ENCODE results near the gene HHATL.
A peak's percentile ranks its signal among the peaks of the same experiment; 100 is the strongest.

HHATL gene

GRCh38 chr3:42653560-42654330 is 48.9 kb downstream of the HHATL start, which contains the start of gene ZBTB47:
Gene ZBTB47 (plus strand): TSS chr3:42653697. CDS start chr3:42658356, 4,659 bp downstream.
- no peak for DNase-seq (ENCODE audit: low read depth)
- TF ChIP-seq CTCF (IDR thresholded peaks at IDR 0.05; ENCODE audit: control insufficient read depth, insufficient read depth, low read depth, low read length, missing control alignments): peak; percentile 2
- H3K4me3 ChIP-seq (ENCODE audit: control insufficient read depth, low read depth, low read length): peak within 1 kb of the TSS; percentile 89

GRCh38 chr3:42653303-42653559 is 49.4 kb downstream of the HHATL start:
- TF ChIP-seq CTCF (IDR thresholded peaks at IDR 0.05; ENCODE audit: control insufficient read depth, insufficient read depth, low read depth, low read length, missing control alignments): no peak
- DNase-seq (ENCODE audit: low read depth): no peak
- H3K4me3 ChIP-seq (ENCODE audit: control insufficient read depth, low read depth, low read length): peak overlapping the region; percentile 89

- TF ChIP-seq CTCF (IDR thresholded peaks at IDR 0.05; ENCODE audit: control insufficient read depth, insufficient read depth, low read depth, low read length, missing control alignments): no peak
- peak overlapping the region; percentile 89 for H3K4me3 ChIP-seq (ENCODE audit: control insufficient read depth, low read depth, low read length)
- DNase-seq (ENCODE audit: low read depth): no peak
Observed at GRCh38 chr3:42652611-42653302, 49.8 kb downstream of the HHATL start.

- H3K4me3 ChIP-seq (ENCODE audit: control insufficient read depth, low read depth, low read length): peak overlapping the region; percentile 89
- no peak for DNase-seq (ENCODE audit: low read depth)
- no peak for TF ChIP-seq CTCF (IDR thresholded peaks at IDR 0.05; ENCODE audit: control insufficient read depth, insufficient read depth, low read depth, low read length, missing control alignments)
Observed at GRCh38 chr3:42652251-42652610, 50.4 kb downstream of the HHATL start.

GRCh38 chr3:42651248-42652091 is 51.1 kb downstream of the HHATL start:
- TF ChIP-seq CTCF (IDR thresholded peaks at IDR 0.05; ENCODE audit: control insufficient read depth, insufficient read depth, low read depth, low read length, missing control alignments): no peak
- no peak for DNase-seq (ENCODE audit: low read depth)
- H3K4me3 ChIP-seq (ENCODE audit: control insufficient read depth, low read depth, low read length): peak overlapping the region; percentile 0; the same call in 1 of the 2 replicates

GRCh38 chr3:42649783-42650182 is 52.8 kb downstream of the HHATL start:
- TF ChIP-seq CTCF (IDR thresholded peaks at IDR 0.05; ENCODE audit: control insufficient read depth, insufficient read depth, low read depth, low read length, missing control alignments): no peak
- no peak for DNase-seq (ENCODE audit: low read depth)
- no peak overlapping the region for H3K4me3 ChIP-seq (ENCODE audit: control insufficient read depth, low read depth, low read length)

Data from AG09309 (cell line).